Vagina (tissue), 2 donors: ENCODE measurements around the gene CD320. TPM values are rescaled to one million over a fixed set of nuclear protein-coding genes. Genes with fewer than 3 reads are reported as not detected.

Experiments used
- DNase-seq, 2 donors: peaks; one replicate each; pipeline ENCODE4 v3.0.0-alpha.2; 2017; ENCODE audit errors: extremely low spot score in 2 of 2
- H3K27ac ChIP-seq: fragments of 200-600 bp; sonication (generic); one replicate; pipeline ENCODE4 v1.5.1; 2019
- H3K27me3 ChIP-seq: fragments of 200-600 bp; sonication (generic); one replicate; pipeline ENCODE4 v1.5.1; 2019
- H3K36me3 ChIP-seq, 2 donors: fragments of 200-600 bp; sonication (generic); one replicate each; pipeline ENCODE4 v1.5.1; 2017 to 2019
- H3K4me1 ChIP-seq: fragments of 200-600 bp; sonication (generic); one replicate; pipeline ENCODE4 v1.5.1; 2019
- H3K4me3 ChIP-seq, 2 donors: fragments of 200-600 bp; sonication (generic); 1 replicate in 1 of 2; 2 replicates in 1 of 2; pipeline ENCODE4 v1.5.1; 2016 to 2019
- H3K9me3 ChIP-seq: fragments of 200-600 bp; sonication (generic); one replicate; pipeline ENCODE4 v1.5.1; 2019
- CTCF ChIP-seq, 3 experiments: fragments of 450-650 bp in 2 of 3; fragments of 200-600 bp in 1 of 3; sonication (generic) in 1 of 3; IDR thresholded peaks; one replicate each; pipeline ENCODE4 v1.5.1; 2017 to 2019; ENCODE audit warnings: antibody characterized with exemption in 3 of 3, mild to moderate bottlenecking in 2 of 3, moderate library complexity in 2 of 3
- POLR2A ChIP-seq, 2 donors: fragments of 450-650 bp; IDR thresholded peaks; one replicate each; pipeline ENCODE4 v1.6.1; 2017; ENCODE audit warnings: antibody characterized with exemption in 2 of 2, mild to moderate bottlenecking in 2 of 2, moderate library complexity in 2 of 2
- POLR2AphosphoS5 ChIP-seq, 2 donors: sonication (generic); formaldehyde crosslinking; IDR thresholded peaks; one replicate each; pipeline ENCODE4 v1.9.0; 2017; ENCODE audit warnings: antibody characterized with exemption in 2 of 2, mild to moderate bottlenecking in 2 of 2, low read depth in 1 of 2; ENCODE audit not compliant: insufficient read depth in 1 of 2
- intact Hi-C: fragments of 100-400 bp; cut with DNase I; formaldehyde crosslinking; loops from one replicate; pipeline ENCODE4 v1.15.1; 2023
- total RNA-seq: library from RNA; depleted of rRNA; stranded (reverse); fragments of >200 nt; gene quantifications from one replicate; pipeline ENCODE4 v1.2.3, GENCODE V29; 2016

Gene CD320
- total RNA-seq, 1 donor from 2014 or later, result 27.3 TPM

GRCh38 chr19:8253678-8254077, 54.5 kb downstream of the CD320 start:
- no peaks in the 10 kb centered on the region for H3K9me3 ChIP-seq
- no peaks in the 10 kb centered on the region for H3K27me3 ChIP-seq
- peaks cover 14% of the 10 kb centered on the region for H3K4me1 ChIP-seq
- intact Hi-C loops, result loop anchor here (5.0 to 10.0 kb wide), 2 partner anchors 96 to 309 kb away; partner anchors contain the start of gene TIMM44
- H3K4me3 ChIP-seq, result no peak overlapping the region
- TF ChIP-seq CTCF (IDR thresholded peaks at IDR 0.05) (no peak), POLR2A (IDR thresholded peaks at IDR 0.05) (no peak), POLR2AphosphoS5 (IDR thresholded peaks at IDR 0.05; ENCODE audit: insufficient read depth in 1 of 2, low read depth in 1 of 2) (no peak)
- H3K27ac ChIP-seq, result no peak overlapping the region
- DNase-seq, result no peak
- H3K36me3 ChIP-seq, result peaks cover 0 to 29% of the 10 kb centered on the region in 2 donors

GRCh38 chr19:8252922-8253589, 55.1 kb downstream of the CD320 start:
- DNase-seq, result no peak
- H3K4me3 ChIP-seq, result no peak overlapping the region
- H3K36me3 ChIP-seq, result peaks cover 0 to 27% of the 10 kb centered on the region in 2 donors
- no peaks in the 10 kb centered on the region for H3K27me3 ChIP-seq
- no peaks in the 10 kb centered on the region for H3K9me3 ChIP-seq
- H3K4me1 ChIP-seq, result peaks cover 14% of the 10 kb centered on the region
- intact Hi-C loops, result loop anchor here (5.0 to 10.0 kb wide), 2 partner anchors 96 to 308 kb away; partner anchors contain the start of gene TIMM44
- H3K27ac ChIP-seq, result no peak overlapping the region
- TF ChIP-seq CTCF (IDR thresholded peaks at IDR 0.05) (peak; percentile 89 to 98 (median 94)), POLR2A (IDR thresholded peaks at IDR 0.05) (no peak), POLR2AphosphoS5 (IDR thresholded peaks at IDR 0.05; ENCODE audit: insufficient read depth in 1 of 2, low read depth in 1 of 2) (peak; percentile 14 to 26)

Other genes with a start within 250 kb of the CD320 start
- gene FBN3, start 158.8 kb downstream of the CD320 start, total RNA-seq, result not detected
- gene CERS4, start 99.0 kb downstream of the CD320 start, total RNA-seq, result 81.5 TPM
- gene NDUFA7, start 13.0 kb upstream of the CD320 start, total RNA-seq, result 24.6 TPM
- 516 TPM for gene RPS28, start 13.1 kb upstream of the CD320 start, total RNA-seq
- 20.9 TPM for gene KANK3, start 34.9 kb upstream of the CD320 start, total RNA-seq
- gene ANGPTL4, start 55.8 kb upstream of the CD320 start, total RNA-seq, result 92.8 TPM
- 88.1 TPM for gene RAB11B, start 82.0 kb upstream of the CD320 start, total RNA-seq
- 146 TPM for gene MARCHF2, start 104.9 kb upstream of the CD320 start, total RNA-seq
- gene HNRNPM, start 136.6 kb upstream of the CD320 start, total RNA-seq, result 140 TPM
- gene PRAM1, start 194.3 kb upstream of the CD320 start, total RNA-seq, result 0.49 TPM
- 27.5 TPM for gene ZNF414, start 205.8 kb upstream of the CD320 start, total RNA-seq